HepG2 (cell line): Measurements from ENCODE around the gene ANP32D. TPM values are rescaled to one million over a fixed set of nuclear protein-coding genes. Genes with fewer than 3 reads are reported as not detected.

ENCODE experiments used
- ATAC-seq: fragments of 200-7000 bp; cut with Tn5 transposase; 3 replicates; pipeline ENCODE4 v1.9.1; 2020; ENCODE audit warnings: mild to moderate bottlenecking, moderate library complexity
- BruUV-seq: library from RNA; stranded (reverse); fragments of 400-500 nt; replicated peaks from 2 replicates; lab custom pipeline; 2021; lab: Mats Ljungman, UMichigan
- CTCF ChIA-PET: fragments of 300-600 bp; formaldehyde crosslinking; extraction: SDS; loops from one replicate; lab custom pipeline; 2021; ENCODE audit warnings: low total read pairs, inconsistent platforms, low intra/inter-chr PET ratio; lab: Yijun Ruan, JAX
- POLR2A ChIA-PET: fragments of 350-600 bp; sonication (Branson Sonifier 250); formaldehyde crosslinking; loops from one replicate; lab custom pipeline; 2020; ENCODE audit warnings: antibody characterized with exemption, inconsistent platforms; lab: Yijun Ruan, JAX
- DNase-seq: peaks from one replicate; pipeline ENCODE4 v3.0.0-alpha.2; 2015; ENCODE audit warnings: low spot score
- FAIRE-seq: peaks from 3 replicates; lab custom pipeline; 2011; peaks lifted over from hg19 to GRCh38; lab: Jason Lieb, UNC
- H2AFZ ChIP-seq: one replicate; pipeline ENCODE4 v1.6.1; 2011; ENCODE audit warnings: low read length, inconsistent platforms
- H3K27ac ChIP-seq: fragments of 300-600 bp; 3 replicates; pipeline ENCODE4 v1.8.0; 2011; ENCODE audit warnings: mixed run types, mild to moderate bottlenecking, mixed read lengths, low read length, inconsistent platforms; ENCODE audit not compliant: insufficient read depth; ENCODE audit errors: extremely low read length
- H3K27me3 ChIP-seq, 2 experiments: fragments of 200-600 bp in 1 of 2; 2 replicates in 1 of 2; 3 replicates in 1 of 2; pipeline versions ENCODE4 v1.6.0 to v1.8.0; 2011; ENCODE audit warnings: low read length in 2 of 2, mild to moderate bottlenecking in 2 of 2, moderate library complexity in 2 of 2, inconsistent platforms in 1 of 2; ENCODE audit not compliant: insufficient read depth in 2 of 2, control insufficient read depth in 1 of 2
- H3K36me3 ChIP-seq, 2 experiments: fragments of 200-600 bp in 1 of 2; replicated peaks in 1 of 2; 2 replicates in 1 of 2; 3 replicates in 1 of 2; pipeline versions ENCODE4 v1.5.1 to v1.8.0; 2011; ENCODE audit warnings: low read length in 2 of 2, inconsistent platforms in 1 of 2; ENCODE audit not compliant: insufficient read depth in 2 of 2, control insufficient read depth in 1 of 2
- H3K4me1 ChIP-seq: 2 replicates; pipeline ENCODE4 v1.5.1; 2012; ENCODE audit warnings: low read length, inconsistent platforms; ENCODE audit not compliant: insufficient read depth
- H3K4me2 ChIP-seq: 2 replicates; pipeline ENCODE4 v1.6.0; 2011; ENCODE audit warnings: low read depth, low read length, inconsistent platforms
- H3K4me3 ChIP-seq, 3 experiments: fragments of 200-600 bp in 1 of 3; sonication (generic), shearing (Covaris generic) in 1 of 3; replicated peaks in 1 of 3; 2 replicates each; pipeline ENCODE4 v1.5.1; 2011 to 2016; ENCODE audit warnings: low read length in 3 of 3, inconsistent platforms in 2 of 3, low read depth in 2 of 3, mild to moderate bottlenecking in 2 of 3, control low read depth in 1 of 3, mixed read lengths in 1 of 3; ENCODE audit not compliant: insufficient read depth in 1 of 3
- H3K79me2 ChIP-seq: one replicate; pipeline ENCODE4 v1.6.1; 2011; ENCODE audit warnings: low read length, inconsistent platforms; ENCODE audit not compliant: insufficient read depth
- H3K9ac ChIP-seq: 2 replicates; pipeline ENCODE4 v1.6.0; 2011; ENCODE audit warnings: mild to moderate bottlenecking, low read depth, low read length, inconsistent platforms; ENCODE audit not compliant: insufficient read depth
- H3K9me3 ChIP-seq: 2 replicates; pipeline ENCODE4 v1.5.1; 2012; ENCODE audit warnings: mild to moderate bottlenecking, low read length
- H4K20me1 ChIP-seq: 2 replicates; pipeline ENCODE4 v1.6.0; 2011; ENCODE audit warnings: inconsistent platforms, mild to moderate bottlenecking, low read length, moderate library complexity; ENCODE audit not compliant: insufficient read depth
- RXRA ChIP-seq: sonication (generic); formaldehyde crosslinking; IDR thresholded peaks from 2 replicates; pipeline ENCODE4 v1.5.1; 2020; ENCODE audit warnings: missing genetic modification reagents
- ZBTB1 ChIP-seq: sonication (generic); formaldehyde crosslinking; IDR thresholded peaks from 2 replicates; pipeline ENCODE4 v1.4.0; 2020; ENCODE audit warnings: missing genetic modification reagents, borderline replicate concordance
- ZNF205 ChIP-seq: IDR thresholded peaks from 2 replicates; pipeline ENCODE4 v1.6.1; 2018; ENCODE audit warnings: missing biosample characterization, missing genetic modification reagents
- ZNF3 ChIP-seq: IDR thresholded peaks from 2 replicates; pipeline ENCODE4 v1.7.0; 2017; ENCODE audit warnings: inconsistent platforms
- WGBS: methylation state at CpG from one replicate; pipeline ENCODE4 v1.1.6; 2017; ENCODE audit warnings: low lambda C conversion rate; 5-methylcytosine and 5-hydroxymethylcytosine counted together
- in situ Hi-C: cut with HindIII; loops from 2 replicates; pipeline ENCODE4 v1.10.0; 2017; ENCODE audit warnings: low pct_unique_long_range_greater_than_20kb; ENCODE audit not compliant: extremely low pct_ligation_motif_present
- intact Hi-C: fragments of 100-400 bp; cut with micrococcal nuclease; formaldehyde crosslinking; loops from one replicate; pipeline ENCODE4 v1.10.0; 2022; ENCODE audit not compliant: unreplicated experiment
- polyA plus RNA-seq, 8 experiments: library from polyadenylated mRNA; depleted of rRNA in 3 of 8; stranded (reverse) in 7 of 8; unstranded in 1 of 8; fragments of >200 nt; fragmentation: Illumina TruSeq in 4 of 8; extraction: Trizol in 4 of 8; gene quantifications; 2 replicates each; pipeline versions ENCODE4 v1.2.1 to v1.2.3, GENCODE V29; 2011 to 2016; ENCODE audit warnings: low read depth in 4 of 8, missing spikeins in 1 of 8, mixed read lengths in 1 of 8; ENCODE audit not compliant: insufficient read depth in 1 of 8
- total RNA-seq, 5 experiments: library from RNA; depleted of rRNA; stranded (reverse); fragments of >200 nt; fragmentation: Illumina TruSeq; extraction: Trizol; gene quantifications; 2 replicates each; pipeline ENCODE4 v1.2.3, GENCODE V29; 2016; ENCODE audit warnings: low read depth in 1 of 5
- TF ChIP-seq, protein P1 (sequence below): sonication (generic); formaldehyde crosslinking; IDR thresholded peaks from 2 replicates; pipeline ENCODE4 v1.4.0; 2020; ENCODE audit warnings: missing genetic modification reagents, borderline replicate concordance
- TF ChIP-seq, protein P2 (sequence below): sonication (generic); formaldehyde crosslinking; IDR thresholded peaks from 2 replicates; pipeline ENCODE4 v1.4.0; 2020; ENCODE audit warnings: mild to moderate bottlenecking, missing genetic modification reagents

Gene ANP32D
- total and polyA plus RNA-seq, 2 of the 13 experiments (the other 11 are each of a cell fraction or from before 2014, with no cell fraction given) = not detected

DNA sequence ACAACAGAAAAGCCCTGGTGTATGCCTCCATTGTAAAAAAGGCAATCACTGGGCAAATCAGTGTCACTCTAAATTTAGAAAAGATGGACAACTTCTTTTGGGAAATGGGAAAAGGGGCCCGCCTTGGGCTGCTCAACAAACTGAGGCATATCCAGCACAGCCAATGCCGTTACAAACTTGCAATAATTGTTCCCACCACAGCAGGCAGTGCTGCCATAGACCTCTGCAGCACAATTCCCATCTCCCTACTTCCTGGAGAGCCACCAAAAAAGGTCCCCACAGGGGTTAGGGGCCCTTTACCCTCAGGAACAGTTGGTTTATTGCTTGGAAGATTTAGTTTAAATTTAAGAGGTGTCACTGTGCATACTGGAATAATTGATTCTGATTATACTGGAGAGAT is 36.6 kb downstream of the ANP32D start:
- no peak overlapping the region for H2AFZ ChIP-seq
- H3K9ac ChIP-seq = no peak overlapping the region
- FAIRE-seq (no peak), DNase-seq (no peak), ATAC-seq (no peak)
- H3K27me3 ChIP-seq = no peaks in the 10 kb centered on the region
- no peak overlapping the region for H3K4me2 ChIP-seq
- H3K36me3 ChIP-seq = no peaks in the 10 kb centered on the region
- in situ Hi-C loops = no loop called here
- no TSS peak for BruUV-seq
- TF ChIP-seq ZBTB1 (CRISPR knock-in tag) (no peak), ZNF3 (CRISPR knock-in tag) (no peak), RXRA (CRISPR knock-in tag) (no peak)
- TF ChIP-seq, protein P1, sequence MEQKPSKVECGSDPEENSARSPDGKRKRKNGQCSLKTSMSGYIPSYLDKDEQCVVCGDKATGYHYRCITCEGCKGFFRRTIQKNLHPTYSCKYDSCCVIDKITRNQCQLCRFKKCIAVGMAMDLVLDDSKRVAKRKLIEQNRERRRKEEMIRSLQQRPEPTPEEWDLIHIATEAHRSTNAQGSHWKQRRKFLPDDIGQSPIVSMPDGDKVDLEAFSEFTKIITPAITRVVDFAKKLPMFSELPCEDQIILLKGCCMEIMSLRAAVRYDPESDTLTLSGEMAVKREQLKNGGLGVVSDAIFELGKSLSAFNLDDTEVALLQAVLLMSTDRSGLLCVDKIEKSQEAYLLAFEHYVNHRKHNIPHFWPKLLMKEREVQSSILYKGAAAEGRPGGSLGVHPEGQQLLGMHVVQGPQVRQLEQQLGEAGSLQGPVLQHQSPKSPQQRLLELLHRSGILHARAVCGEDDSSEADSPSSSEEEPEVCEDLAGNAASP (CRISPR knock-in tag) = no peak
- TF ChIP-seq, protein P2, sequence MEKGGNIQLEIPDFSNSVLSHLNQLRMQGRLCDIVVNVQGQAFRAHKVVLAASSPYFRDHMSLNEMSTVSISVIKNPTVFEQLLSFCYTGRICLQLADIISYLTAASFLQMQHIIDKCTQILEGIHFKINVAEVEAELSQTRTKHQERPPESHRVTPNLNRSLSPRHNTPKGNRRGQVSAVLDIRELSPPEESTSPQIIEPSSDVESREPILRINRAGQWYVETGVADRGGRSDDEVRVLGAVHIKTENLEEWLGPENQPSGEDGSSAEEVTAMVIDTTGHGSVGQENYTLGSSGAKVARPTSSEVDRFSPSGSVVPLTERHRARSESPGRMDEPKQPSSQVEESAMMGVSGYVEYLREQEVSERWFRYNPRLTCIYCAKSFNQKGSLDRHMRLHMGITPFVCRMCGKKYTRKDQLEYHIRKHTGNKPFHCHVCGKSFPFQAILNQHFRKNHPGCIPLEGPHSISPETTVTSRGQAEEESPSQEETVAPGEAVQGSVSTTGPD (CRISPR knock-in tag) = no peak
- WGBS = 19% methylated on average over 2 of the region's 2 CpGs
- no peak overlapping the region for H3K4me3 ChIP-seq
- H4K20me1 ChIP-seq = no peaks in the 10 kb centered on the region
- intact Hi-C loops = no loop called here
- no peaks in the 10 kb centered on the region for H3K9me3 ChIP-seq
- no peaks in the 10 kb centered on the region for H3K79me2 ChIP-seq
- H3K4me1 ChIP-seq = no peaks in the 10 kb centered on the region
- POLR2A ChIA-PET = no interaction called here
- no peak overlapping the region for H3K27ac ChIP-seq
- CTCF ChIA-PET = no interaction called here

DNA sequence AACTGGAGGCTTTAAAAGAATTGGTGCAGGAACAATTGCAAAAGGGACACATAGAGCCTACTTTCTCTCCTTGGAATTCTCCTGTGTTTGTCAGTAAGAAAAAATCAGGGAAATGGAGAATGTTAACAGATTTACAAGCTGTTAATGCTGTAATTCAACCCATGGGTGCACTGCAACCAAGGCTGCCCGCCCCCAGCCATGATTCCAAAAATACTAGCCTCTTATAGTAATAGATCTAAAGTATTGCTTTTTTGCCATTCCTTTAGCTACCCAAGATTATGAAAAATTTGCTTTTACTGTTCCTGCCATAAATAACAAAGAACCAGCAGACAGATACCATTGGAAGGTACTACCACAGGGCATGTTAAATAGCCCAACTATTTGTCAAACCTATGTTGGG is 37.8 kb downstream of the ANP32D start:
- no TSS peak for BruUV-seq

More for the DNA sequence above, 37.8 kb downstream of the ANP32D start:
- Histone ChIP-seq H3K36me3 (no peaks in the 10 kb centered on the region), H3K4me1 (no peaks in the 10 kb centered on the region), H3K79me2 (no peaks in the 10 kb centered on the region), H3K4me2 (no peak overlapping the region), H2AFZ (no peak overlapping the region), H3K9me3 (no peaks in the 10 kb centered on the region), H3K9ac (no peak overlapping the region), H3K4me3 (no peak overlapping the region), H3K27me3 (no peaks in the 10 kb centered on the region; a peak in 1 of 5 replicates), H4K20me1 (no peaks in the 10 kb centered on the region), H3K27ac (no peak overlapping the region)
- POLR2A ChIA-PET = no interaction called here
- in situ Hi-C loops = no loop called here
- CTCF ChIA-PET = no interaction called here
- no peak for TF ChIP-seq ZNF205 (CRISPR knock-in tag)
- intact Hi-C loops = no loop called here
- DNase-seq (no peak), ATAC-seq (no peak), FAIRE-seq (no peak)
- 0% methylated on average over 1 of the region's 1 CpG for WGBS
